Measurements from ENCODE around the gene PCBP1. TPM values are rescaled to one million over a fixed set of nuclear protein-coding genes. Genes with fewer than 3 reads are reported as not detected.

Gene PCBP1
- total and polyA plus RNA-seq, 10 donors = 254 to 351 (median 286) TPM

- TF ChIP-seq POLR2A (IDR thresholded peaks at IDR 0.05) = no peak
- peak in 2 of 3 donors; percentile 59 to 64 for TF ChIP-seq POLR2AphosphoS5 (IDR thresholded peaks at IDR 0.05)
- no peaks in the 10 kb centered on the region for H3K9me3 ChIP-seq
- peak; percentile 77 for DNase-seq
- 55 to 66% (median 57%) methylated on average over 20 of the region's 20 CpGs for WGBS, 5 donors
- H3K4me1 ChIP-seq = peaks cover 55 to 93% (median 85%) of the 10 kb centered on the region in 6 donors
- no peaks in the 10 kb centered on the region for H3K27me3 ChIP-seq (replicated peaks in 1 of 7)
- peak overlapping the region in 6 of 8 donors; percentile 39 to 75 (median 46) for H3K4me3 ChIP-seq
- intact Hi-C loops (cut with DNase I; ENCODE audit: low total_unique reads) = loop anchor here (5.0 kb wide), 1 partner anchor 36 kb away; the partner anchor contains the start of gene PCBP1
- no peaks in the 10 kb centered on the region for H3K36me3 ChIP-seq
- peak overlapping the region; percentile 97 to 100 (median 99) for H3K27ac ChIP-seq
These were observed 36.0 kb downstream of the PCBP1 start for GRCh38 chr2:70123051-70123828.

DNA sequence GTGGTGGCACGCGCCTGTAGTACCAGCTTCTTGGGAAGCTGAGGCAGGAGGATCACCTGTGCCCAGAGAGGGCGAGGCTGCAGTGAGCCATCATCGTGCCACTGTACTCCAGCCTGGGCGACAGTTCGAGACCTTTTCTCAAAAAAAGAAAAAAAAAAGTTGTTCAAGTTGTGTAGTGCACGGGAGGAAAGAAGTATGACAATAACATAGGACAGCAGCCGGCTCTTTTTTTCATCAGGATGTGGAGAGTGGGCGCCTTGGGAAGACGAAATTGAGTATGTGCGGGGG lies 36.5 kb downstream of the PCBP1 start:
- WGBS, 5 donors = 11 to 18% (median 13%) methylated on average over 11 of the region's 11 CpGs
- TF ChIP-seq POLR2A (IDR thresholded peaks at IDR 0.05) (no peak), POLR2AphosphoS5 (IDR thresholded peaks at IDR 0.05) (no peak)
- TF ChIP-seq, protein P1, sequence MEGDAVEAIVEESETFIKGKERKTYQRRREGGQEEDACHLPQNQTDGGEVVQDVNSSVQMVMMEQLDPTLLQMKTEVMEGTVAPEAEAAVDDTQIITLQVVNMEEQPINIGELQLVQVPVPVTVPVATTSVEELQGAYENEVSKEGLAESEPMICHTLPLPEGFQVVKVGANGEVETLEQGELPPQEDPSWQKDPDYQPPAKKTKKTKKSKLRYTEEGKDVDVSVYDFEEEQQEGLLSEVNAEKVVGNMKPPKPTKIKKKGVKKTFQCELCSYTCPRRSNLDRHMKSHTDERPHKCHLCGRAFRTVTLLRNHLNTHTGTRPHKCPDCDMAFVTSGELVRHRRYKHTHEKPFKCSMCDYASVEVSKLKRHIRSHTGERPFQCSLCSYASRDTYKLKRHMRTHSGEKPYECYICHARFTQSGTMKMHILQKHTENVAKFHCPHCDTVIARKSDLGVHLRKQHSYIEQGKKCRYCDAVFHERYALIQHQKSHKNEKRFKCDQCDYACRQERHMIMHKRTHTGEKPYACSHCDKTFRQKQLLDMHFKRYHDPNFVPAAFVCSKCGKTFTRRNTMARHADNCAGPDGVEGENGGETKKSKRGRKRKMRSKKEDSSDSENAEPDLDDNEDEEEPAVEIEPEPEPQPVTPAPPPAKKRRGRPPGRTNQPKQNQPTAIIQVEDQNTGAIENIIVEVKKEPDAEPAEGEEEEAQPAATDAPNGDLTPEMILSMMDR (IDR thresholded peaks at IDR 0.05 in 8 of 11, conservative IDR thresholded peaks at IDR 0.05 in 3 of 11) = no peak
- Histone ChIP-seq H3K9me3 (no peaks in the 10 kb centered on the region), H3K4me3 (peak overlapping the region in 7 of 8 donors; percentile 39 to 75 (median 47)), H3K36me3 (no peaks in the 10 kb centered on the region), H3K27ac (peak overlapping the region; percentile 97 to 100 (median 99)), H3K4me1 (peaks cover 52 to 91% (median 84%) of the 10 kb centered on the region in 6 donors), H3K27me3 (replicated peaks in 1 of 7) (no peaks in the 10 kb centered on the region)
- intact Hi-C loops (cut with DNase I; ENCODE audit: low total_unique reads) = loop anchor here (5.0 kb wide), 1 partner anchor 36 kb away; the partner anchor contains the start of gene PCBP1
- no peak for DNase-seq

GRCh38 chr2:70124983-70125480 lies 37.8 kb downstream of the PCBP1 start:
- Histone ChIP-seq H3K9me3 (no peaks in the 10 kb centered on the region), H3K36me3 (no peaks in the 10 kb centered on the region), H3K27me3 (replicated peaks in 1 of 7) (no peaks in the 10 kb centered on the region), H3K4me3 (peak overlapping the region; percentile 38 to 75 (median 46)), H3K4me1 (peaks cover 52 to 88% (median 77%) of the 10 kb centered on the region in 6 donors), H3K27ac (peak overlapping the region; percentile 97 to 100 (median 99))
- peak; percentile 93 for DNase-seq
- peak; percentile 58 to 85 (median 79) for TF ChIP-seq POLR2AphosphoS5 (IDR thresholded peaks at IDR 0.05)
- TF ChIP-seq, protein P1 (IDR thresholded peaks at IDR 0.05 in 8 of 11, conservative IDR thresholded peaks at IDR 0.05 in 3 of 11) = no peak
- TF ChIP-seq POLR2A (IDR thresholded peaks at IDR 0.05) = no peak
- WGBS, 5 donors = 0 to 1% (median 0%) methylated on average over 23 to 36 of the region's 36 CpGs
- intact Hi-C loops (cut with DNase I; ENCODE audit: low total_unique reads) = loop anchor here (5.0 kb wide), 1 partner anchor 38 kb away; the partner anchor contains the start of gene PCBP1

GRCh38 chr2:70125498-70125898 lies 38.2 kb downstream of the PCBP1 start:
- 51 to 59% (median 55%) methylated on average over 13 of the region's 13 CpGs for WGBS, 5 donors
- intact Hi-C loops (cut with DNase I; ENCODE audit: low total_unique reads) = no loop called here
- TF ChIP-seq, protein P1 (IDR thresholded peaks at IDR 0.05 in 8 of 11, conservative IDR thresholded peaks at IDR 0.05 in 3 of 11) = no peak
- no peak for TF ChIP-seq POLR2AphosphoS5 (IDR thresholded peaks at IDR 0.05)
- TF ChIP-seq POLR2A (IDR thresholded peaks at IDR 0.05) = no peak
- Histone ChIP-seq H3K36me3 (no peaks in the 10 kb centered on the region), H3K4me1 (peaks cover 52 to 88% (median 77%) of the 10 kb centered on the region in 6 donors), H3K4me3 (peak overlapping the region in 7 of 8 donors; percentile 39 to 75 (median 47)), H3K9me3 (no peaks in the 10 kb centered on the region), H3K27ac (peak overlapping the region; percentile 97 to 100 (median 99)), H3K27me3 (replicated peaks in 1 of 7) (no peaks in the 10 kb centered on the region)
- DNase-seq = peak; percentile 72
